HG03457 (cell line): ENCODE results near the gene MLF2.
"Not testable (repeated sequence)": the region's sequence is repeated elsewhere in the genome, so short reads cannot be mapped to it uniquely, and the experiment has no call there.

ENCODE experiments used
- ATAC-seq: cut with Tn5 transposase; IDR thresholded peaks from one replicate; pipeline ENCODE4 v1.9.1; 2021; ENCODE audit warnings: moderate number of reproducible peaks; ENCODE audit not compliant: unreplicated experiment

Gene MLF2

GRCh38 chr12:6765634-6766581 is 13.0 kb upstream of the MLF2 start, which contains the start of gene PTMS:
Gene PTMS, plus strand, starts transcription at chr12:6766363. Its CDS starts 343 bp downstream, at chr12:6766706.
- ATAC-seq, result no peak

- ATAC-seq, result no peak
Measured at GRCh38 chr12:6765048-6765633, 12.2 kb upstream of the MLF2 start.

GRCh38 chr12:6764011-6764828 is 11.3 kb upstream of the MLF2 start:
- ATAC-seq, result peak; percentile 51

- no peak for ATAC-seq
Measured at GRCh38 chr12:6763380-6763779, 10.4 kb upstream of the MLF2 start.

- no peak for ATAC-seq
Measured at GRCh38 chr12:6759741-6760140, 6.8 kb upstream of the MLF2 start.

GRCh38 chr12:6758506-6759095 is 5.7 kb upstream of the MLF2 start:
- no peak for ATAC-seq

GRCh38 chr12:6757028-6757690 is 4.2 kb upstream of the MLF2 start:
- ATAC-seq, result no peak

- no peak for ATAC-seq
Measured at GRCh38 chr12:6754411-6754810, 1.5 kb upstream of the MLF2 start.

GRCh38 chr12:6753772-6754356 is 923 bp upstream of the MLF2 start:
- no peak for ATAC-seq

GRCh38 chr12:6752167-6752920 is 597 bp downstream of the MLF2 start:
- ATAC-seq, result no peak

- no peak for ATAC-seq
Measured at GRCh38 chr12:6751767-6752166, 1.2 kb downstream of the MLF2 start.

GRCh38 chr12:6750506-6750905 is 2.4 kb downstream of the MLF2 start:
- ATAC-seq, result no peak

- ATAC-seq, result no peak
Measured at GRCh38 chr12:6748761-6749160, 4.2 kb downstream of the MLF2 start.

- no peak for ATAC-seq
Measured at GRCh38 chr12:6747216-6747615, 5.7 kb downstream of the MLF2 start.

- no peak for ATAC-seq
Measured at GRCh38 chr12:6745741-6746525, 7.0 kb downstream of the MLF2 start.

GRCh38 chr12:6743300-6743699 is 9.6 kb downstream of the MLF2 start:
- ATAC-seq, result not testable (repeated sequence)

- no peak for ATAC-seq
Measured at GRCh38 chr12:6742834-6743233, 10.1 kb downstream of the MLF2 start.

GRCh38 chr12:6742080-6742479 is 10.9 kb downstream of the MLF2 start:
- not testable (repeated sequence) for ATAC-seq

- no peak for ATAC-seq
Measured at GRCh38 chr12:6736754-6737153, 16.2 kb downstream of the MLF2 start.
